NCI-H226 (cell line): ENCODE data around the gene PRPF4.

ENCODE experiments used
- DNase-seq: peaks from one replicate; pipeline ENCODE4 v3.0.0-alpha.2; 2015

The PRPF4 gene

DNA sequence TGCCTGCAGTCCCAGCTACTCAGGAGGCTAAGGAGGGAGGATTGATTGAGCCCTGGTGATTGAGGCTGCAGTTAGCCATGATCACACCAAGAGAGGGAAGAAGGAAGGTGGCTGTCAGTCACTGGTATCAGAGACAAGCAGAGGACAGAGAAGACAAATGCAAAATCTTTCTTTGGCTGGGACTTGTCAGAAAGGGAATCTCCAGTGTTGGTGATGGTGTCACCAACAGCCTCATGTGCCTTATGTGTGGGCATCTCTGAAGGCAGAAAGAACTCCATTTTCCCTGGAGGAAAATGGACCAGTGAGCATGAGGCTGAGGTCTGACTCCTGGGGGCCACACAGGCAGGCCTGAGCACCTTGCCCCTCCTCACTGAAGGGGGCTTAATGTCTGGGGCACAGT lies 39.8 kb downstream of the PRPF4 start:
- no peak for DNase-seq

DNA sequence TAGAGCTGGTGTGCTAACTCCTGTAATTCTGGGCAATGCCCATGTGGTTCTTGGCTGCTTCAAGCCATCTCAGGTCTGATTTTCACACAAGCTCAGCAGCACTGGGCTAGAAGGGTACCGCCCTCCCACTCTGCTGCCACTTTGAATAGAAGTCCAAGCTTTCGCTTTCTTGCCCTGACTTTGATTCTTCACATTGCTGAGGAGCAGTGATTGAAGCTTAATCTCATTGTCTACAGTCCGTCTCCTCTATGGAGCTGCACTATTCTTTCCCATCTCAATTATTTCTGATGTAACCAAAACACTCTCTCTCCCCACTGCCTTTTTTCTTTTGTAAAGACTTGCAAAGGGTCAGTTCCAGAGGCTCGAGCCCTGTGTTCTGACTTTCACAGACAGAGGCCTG lies 40.6 kb downstream of the PRPF4 start:
- DNase-seq: no peak

DNA sequence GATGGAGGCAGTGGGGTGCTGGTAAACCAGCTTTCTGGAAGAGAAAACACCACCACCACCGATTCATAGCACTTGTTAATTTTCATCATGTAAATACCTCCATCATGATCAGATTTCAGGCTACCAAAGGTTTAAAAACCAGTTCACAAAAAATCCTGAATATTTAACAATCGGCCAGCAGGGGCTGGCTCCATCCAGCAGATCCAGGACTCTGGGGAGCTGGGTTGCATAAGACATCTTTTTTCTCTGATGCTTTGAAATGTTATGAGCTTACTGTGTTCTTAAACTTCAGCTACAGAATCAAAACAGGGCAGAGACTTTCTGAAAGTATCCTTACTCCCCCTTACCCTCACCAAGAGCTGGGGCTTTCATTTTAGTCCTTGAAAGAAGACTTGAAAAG lies 42.3 kb downstream of the PRPF4 start:
- no peak for DNase-seq

DNA sequence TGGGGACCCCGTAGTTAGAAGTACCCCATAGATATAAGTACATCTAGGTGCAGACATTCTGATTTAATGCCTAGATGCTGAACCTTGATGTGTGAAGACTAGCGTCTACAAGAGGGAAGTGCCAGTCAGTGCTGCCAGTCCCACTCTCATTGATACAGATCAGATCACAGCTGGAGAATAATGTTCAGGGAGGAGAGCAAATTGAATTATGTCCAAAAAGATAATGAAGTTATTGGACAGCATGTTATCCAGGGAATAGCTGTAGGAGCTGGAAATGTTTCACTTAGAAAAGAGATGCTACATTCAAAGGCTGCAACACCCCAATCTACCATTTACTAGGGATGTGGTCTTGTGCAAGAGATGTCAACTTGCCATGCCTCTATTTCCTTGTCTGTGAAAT lies 43.6 kb downstream of the PRPF4 start:
- no peak for DNase-seq

DNA sequence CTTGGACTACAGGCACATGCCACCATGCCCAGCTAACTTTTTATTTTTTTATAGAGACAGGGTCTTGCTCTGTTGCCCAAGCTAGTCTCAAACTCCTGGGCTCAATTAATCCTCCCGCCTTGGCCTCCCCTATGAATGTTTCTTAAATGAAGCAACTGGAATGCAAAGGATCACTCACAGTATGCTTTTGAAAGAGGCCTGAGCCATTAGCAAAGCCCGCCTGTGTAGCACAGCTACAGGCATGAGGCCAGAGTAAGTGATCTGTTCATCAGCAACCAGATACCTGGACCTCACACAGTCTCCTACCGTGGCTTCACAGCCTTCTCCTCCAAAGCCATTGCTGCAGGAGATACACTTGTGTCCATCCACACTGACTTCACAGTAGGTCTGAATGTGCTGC lies 44.6 kb downstream of the PRPF4 start:
- DNase-seq: no peak

DNA sequence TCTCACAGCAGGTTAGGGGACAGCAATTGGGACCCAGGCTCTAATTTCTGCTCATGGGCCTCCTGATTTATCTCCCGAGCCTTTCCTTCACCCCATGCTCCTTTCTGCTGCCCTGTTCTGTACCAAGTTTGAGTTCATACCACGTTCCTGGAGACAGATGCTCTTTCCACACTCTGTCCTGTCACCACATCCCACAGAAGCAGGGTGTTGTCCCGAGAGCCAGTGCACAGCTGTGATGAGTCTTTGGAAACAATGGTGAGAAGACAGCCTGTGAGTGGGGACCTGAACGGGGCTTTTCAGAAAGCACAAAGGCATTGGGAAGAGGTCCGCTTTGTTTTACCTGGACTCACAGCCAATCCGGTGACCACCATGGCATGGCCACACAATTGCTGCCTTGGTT lies 47.2 kb downstream of the PRPF4 start:
- DNase-seq: no peak

DNA sequence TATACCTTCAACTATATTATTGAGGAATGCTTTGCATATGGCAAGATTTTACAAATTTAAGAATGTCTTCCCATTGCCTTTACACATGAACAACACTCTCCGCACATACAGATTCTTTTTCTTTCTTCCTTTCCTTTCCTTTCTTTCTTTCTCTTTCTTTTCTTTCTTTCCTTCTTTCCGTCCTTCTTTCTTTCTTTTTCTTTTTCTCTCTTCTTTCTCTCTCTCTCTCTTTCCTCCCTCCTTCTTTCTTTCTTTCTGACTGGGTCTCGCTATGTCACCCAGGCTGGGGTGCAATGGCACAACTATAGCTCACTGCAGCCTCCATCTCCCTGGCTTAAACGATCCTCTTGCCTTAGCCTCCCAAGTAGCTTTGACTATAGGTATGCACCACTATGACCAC lies 50.8 kb downstream of the PRPF4 start:
- DNase-seq: no peak

DNA sequence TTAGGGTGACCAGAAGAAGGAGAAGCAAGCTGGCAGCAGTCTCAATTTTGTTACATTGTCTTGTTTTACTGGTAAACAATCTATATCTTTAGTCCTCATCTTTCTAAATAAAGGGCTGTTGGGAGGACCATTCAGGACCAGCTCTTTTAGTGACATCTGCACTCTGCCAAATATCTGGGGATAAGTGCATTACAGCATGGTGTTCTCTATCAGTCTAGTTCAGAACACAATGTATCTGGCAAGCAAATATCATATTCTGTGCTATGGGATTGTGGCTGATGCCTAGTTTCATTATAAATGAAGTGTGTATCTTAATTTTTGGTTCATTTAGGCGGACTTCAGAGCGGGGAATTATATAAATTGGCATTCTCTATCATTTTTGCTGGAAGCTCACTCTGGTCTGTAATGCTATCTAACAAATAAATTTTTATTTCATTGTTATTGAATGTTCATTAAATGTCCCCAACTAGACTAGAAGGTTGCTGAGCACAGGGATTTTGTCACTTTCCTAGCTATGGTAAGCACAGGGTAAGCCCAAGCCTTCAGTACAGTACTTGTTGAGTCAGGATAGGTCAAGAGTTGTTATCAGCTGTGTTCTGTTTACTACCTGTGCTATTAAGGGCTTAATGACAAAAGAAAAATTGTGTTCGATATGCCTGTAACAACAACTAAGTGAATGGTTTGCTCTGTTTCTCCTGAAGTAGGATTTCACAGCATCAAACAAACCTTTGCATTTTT lies 52.8 kb downstream of the PRPF4 start:
- DNase-seq: no peak

DNA sequence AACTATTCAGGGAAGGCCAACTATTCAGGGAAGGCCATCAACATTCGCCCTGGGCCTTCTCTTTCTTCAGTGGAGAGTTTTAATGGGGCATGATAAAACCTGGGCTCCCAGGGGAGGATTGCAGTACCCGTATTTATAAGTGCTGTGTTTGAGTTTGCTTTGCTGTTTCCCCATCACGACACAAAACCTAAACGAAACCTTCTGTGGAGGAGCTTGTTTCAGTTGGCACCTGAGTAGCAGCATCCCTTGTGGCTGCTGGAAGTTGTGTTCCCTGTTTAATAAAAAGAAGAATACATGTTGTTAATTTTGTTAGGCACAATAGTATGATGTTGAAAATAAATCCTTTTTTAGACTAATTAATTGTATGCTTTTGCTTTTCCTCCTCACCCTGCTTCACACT lies 56.3 kb downstream of the PRPF4 start:
- DNase-seq: no peak

DNA sequence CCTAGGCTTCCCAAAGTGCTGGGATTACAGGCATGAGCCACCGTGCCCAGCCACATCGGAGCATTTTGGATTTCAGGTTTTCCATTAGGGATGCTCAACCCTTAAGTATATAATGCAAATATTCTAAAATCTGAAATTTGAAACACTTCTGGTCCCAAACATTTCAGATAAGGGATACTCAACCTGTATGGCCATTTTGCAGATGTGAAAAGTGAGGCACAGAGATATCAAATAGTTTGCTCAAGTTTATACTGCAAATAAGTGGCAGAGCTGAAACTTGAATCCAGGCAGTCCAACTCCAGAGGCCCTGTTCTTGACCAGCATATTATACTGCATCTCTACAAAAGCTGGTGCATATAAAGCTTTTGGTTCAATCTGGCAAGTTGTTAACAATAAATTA lies 62.3 kb downstream of the PRPF4 start:
- no peak for DNase-seq

DNA sequence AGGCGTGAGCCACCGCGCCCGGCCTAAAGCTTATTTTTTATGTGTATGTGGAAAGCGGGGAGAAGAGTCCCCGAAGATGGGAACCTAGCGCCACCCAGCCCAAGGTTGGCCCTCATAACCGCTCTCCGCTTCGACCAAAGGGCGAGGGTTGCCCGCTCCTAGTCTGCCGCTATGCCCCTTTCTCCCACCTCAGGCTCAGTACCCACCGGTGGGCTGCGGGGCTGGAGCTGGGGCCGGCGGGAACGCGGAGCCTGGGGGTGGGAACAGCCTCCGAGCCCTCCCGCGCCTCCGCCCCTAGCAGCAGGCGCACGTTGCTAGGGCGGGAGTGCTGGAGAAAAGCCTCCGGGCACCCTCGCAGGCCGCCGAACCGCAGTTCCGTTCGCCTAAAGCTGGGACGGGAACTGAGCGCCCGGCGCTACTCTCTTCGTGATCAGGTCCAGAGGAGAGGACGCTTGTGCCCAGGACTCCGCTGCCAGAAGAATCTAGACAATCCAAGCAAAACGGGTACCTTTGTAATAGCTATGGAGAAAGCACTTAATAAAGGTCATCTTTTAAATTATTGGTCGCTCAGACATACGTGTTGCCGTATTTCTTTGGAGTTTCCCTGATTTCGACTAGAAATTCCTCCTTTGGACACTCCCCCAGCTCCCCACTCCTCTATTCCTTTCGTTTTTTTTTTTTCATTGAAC lies 64.7 kb downstream of the PRPF4 start, which contains the start of gene WDR31:
TSS of gene WDR31 (minus strand) at position 265 of the 689 bp plus-strand sequence. CDS start 8,253 bp downstream, outside the sequence.
- peak; percentile 80 for DNase-seq

DNA sequence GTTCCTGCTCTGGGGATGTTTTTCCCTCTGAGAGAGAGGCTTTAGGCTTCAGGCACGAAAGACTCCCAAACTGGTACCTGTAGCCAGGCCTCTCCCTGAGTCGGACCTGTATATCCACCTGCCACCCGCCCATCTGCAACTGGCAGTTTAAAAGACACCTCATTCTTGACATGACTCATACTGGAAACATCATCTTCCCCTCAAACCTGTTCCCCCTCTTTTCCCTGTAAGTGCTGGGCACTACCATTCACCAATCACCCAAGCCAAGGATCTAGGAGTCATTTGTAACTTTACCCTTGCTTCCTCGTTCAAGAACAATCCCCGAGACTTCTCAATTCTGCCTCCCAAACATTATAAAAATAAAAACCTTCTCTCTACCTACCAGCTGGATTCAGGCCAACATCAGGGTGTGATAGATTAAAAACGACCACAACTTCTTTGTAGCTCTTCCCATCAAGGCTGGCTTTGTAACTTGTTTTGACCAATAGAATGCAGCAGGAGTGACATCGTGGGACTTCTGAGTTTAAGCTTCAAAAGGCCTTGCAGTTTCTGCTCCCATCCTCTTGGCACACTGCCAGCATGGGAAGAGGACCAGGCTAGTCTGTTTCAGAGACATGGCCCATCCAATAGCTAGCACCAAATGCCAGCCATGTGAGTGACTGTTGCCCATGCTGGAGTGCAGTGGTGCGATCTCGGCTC lies 66.4 kb downstream of the PRPF4 start:
- no peak for DNase-seq
